GM18502 (cell line): ENCODE results near the gene DNASE1L3.

ENCODE experiments used
- ATAC-seq: cut with Tn5 transposase; IDR thresholded peaks from one replicate; pipeline ENCODE4 v1.9.1; 2021; ENCODE audit warnings: mild to moderate bottlenecking; ENCODE audit not compliant: unreplicated experiment, poor library complexity

Gene DNASE1L3

GRCh38 chr3:58180099-58180880, 30.5 kb downstream of the DNASE1L3 start:
- no peak for ATAC-seq

- ATAC-seq, result no peak
These were observed 31.3 kb downstream of the DNASE1L3 start for GRCh38 chr3:58179235-58180098.

- no peak for ATAC-seq
These were observed 32.1 kb downstream of the DNASE1L3 start for GRCh38 chr3:58178528-58179234.

GRCh38 chr3:58177747-58178527, 32.8 kb downstream of the DNASE1L3 start:
- peak; percentile 84 for ATAC-seq

- no peak for ATAC-seq
These were observed 33.8 kb downstream of the DNASE1L3 start for GRCh38 chr3:58176827-58177489.

GRCh38 chr3:58176185-58176530, 34.6 kb downstream of the DNASE1L3 start:
- ATAC-seq, result no peak

- no peak for ATAC-seq
These were observed 35.2 kb downstream of the DNASE1L3 start for GRCh38 chr3:58175437-58176184.

GRCh38 chr3:58175187-58175436, 35.7 kb downstream of the DNASE1L3 start:
- no peak for ATAC-seq

- ATAC-seq, result no peak
These were observed 36.9 kb downstream of the DNASE1L3 start for GRCh38 chr3:58173669-58174398.

- ATAC-seq, result no peak
These were observed 37.6 kb downstream of the DNASE1L3 start for GRCh38 chr3:58173029-58173668.

GRCh38 chr3:58171126-58171525, 39.6 kb downstream of the DNASE1L3 start:
- ATAC-seq, result no peak

GRCh38 chr3:58170376-58170775, 40.4 kb downstream of the DNASE1L3 start:
- ATAC-seq, result no peak

GRCh38 chr3:58169371-58169770, 41.4 kb downstream of the DNASE1L3 start:
- no peak for ATAC-seq

- no peak for ATAC-seq
These were observed 42.3 kb downstream of the DNASE1L3 start for GRCh38 chr3:58168498-58168897.

- no peak for ATAC-seq
These were observed 43.1 kb downstream of the DNASE1L3 start for GRCh38 chr3:58167431-58168351.

GRCh38 chr3:58164906-58165821, 45.6 kb downstream of the DNASE1L3 start:
- no peak for ATAC-seq
